ENCODE measurements around the gene SPRN.
"Not testable (repeated sequence)": the region's sequence is repeated elsewhere in the genome, so short reads cannot be mapped to it uniquely, and the experiment has no call there.

SPRN gene

DNA sequence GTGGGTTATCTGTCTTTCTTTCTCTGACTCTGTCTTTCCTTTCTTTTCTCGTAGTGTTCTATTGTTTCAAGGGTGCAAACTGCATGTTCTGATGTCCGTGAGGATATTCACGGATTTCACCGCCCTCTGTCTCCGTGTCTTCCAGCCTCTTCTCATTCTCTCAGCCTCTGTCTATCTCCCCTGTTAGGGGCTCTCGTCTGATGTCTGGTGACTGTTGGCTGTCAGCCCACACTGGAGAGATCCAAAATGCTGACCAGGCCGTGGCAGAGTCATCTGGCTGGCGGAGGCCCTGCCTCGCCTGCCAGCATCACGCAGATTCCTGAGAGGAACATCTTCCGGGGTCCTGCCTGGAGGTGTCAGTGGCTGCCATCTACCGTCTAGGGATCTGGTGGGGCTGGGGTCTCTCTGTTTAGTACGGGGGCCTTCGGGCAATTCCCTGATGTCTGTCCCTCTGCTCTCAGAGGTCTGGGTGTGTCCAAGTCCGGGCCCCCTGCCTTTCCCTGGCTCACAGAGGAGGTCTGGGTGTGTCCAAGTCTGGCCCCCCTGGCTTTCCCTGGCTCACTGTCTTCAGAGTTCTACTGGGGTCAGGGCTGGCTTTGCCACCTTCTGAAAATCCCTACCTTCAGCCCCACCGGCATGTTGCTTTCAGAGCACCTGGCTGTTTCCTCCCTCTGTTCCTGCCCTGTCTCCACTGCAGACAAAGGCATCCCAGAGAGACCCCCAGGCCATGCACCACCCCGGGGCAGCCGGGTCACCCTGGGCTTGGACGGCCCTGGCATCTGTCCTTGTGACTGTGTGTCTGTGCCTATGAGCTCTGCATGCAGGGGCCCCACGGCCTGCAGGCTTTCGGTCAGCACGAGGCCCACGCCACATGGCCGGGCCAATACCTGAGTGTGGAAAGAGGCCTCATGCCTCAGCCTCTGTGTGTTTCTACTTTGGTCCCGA, 15.4 kb upstream of the SPRN start:
- DNase-seq (ENCODE audit: low spot score) = no peak

DNA sequence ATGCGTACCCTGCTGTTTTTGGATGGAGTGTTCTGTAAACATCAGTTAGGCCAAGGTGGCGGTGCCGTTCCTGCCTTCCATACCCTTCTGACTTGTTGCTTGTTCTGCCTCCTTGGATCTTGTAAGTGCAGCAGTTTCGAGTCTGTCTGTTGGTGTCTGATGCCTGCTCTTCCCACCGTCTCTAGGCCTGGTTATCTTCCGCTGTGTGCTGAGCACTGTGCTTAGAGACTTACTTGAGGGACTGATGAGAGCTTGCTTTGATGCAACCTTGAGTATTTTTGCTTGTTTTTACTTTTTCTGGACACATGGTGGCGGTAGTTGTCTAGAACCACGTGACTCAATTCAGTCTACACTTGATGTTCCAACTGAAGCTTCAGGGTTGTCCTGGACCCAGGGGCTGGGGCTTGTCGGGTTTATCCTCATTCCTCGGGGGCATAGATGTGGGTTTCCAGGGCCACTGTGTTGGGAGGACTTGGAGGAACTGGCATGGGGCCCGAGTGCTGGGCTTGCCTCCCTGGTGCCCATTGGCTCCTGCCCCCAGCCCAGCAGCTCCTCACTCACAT, 14.4 kb upstream of the SPRN start:
- DNase-seq (ENCODE audit: low spot score) = no peak

DNA sequence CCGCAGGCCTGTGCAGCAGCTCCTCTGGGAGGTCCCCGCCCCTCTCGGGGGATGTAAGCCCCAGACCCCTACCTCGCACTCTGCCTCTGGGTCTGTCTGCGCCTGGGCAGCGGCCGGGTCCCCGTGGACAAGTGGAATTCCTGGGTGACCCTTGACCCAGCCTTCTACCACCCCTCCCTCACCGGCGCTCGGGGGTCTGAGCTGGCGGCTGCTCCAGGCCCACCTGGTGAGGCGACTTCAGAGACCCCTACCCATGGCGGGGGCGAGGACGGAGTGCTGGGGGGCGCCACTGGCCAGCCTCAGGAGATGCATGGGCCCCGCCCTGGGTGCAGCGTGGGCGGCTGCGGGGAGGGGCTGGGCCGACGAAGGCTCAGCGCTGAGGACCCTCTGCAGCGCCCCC, 8.4 kb upstream of the SPRN start:
- not testable (repeated sequence) for DNase-seq (ENCODE audit: low spot score)

DNA sequence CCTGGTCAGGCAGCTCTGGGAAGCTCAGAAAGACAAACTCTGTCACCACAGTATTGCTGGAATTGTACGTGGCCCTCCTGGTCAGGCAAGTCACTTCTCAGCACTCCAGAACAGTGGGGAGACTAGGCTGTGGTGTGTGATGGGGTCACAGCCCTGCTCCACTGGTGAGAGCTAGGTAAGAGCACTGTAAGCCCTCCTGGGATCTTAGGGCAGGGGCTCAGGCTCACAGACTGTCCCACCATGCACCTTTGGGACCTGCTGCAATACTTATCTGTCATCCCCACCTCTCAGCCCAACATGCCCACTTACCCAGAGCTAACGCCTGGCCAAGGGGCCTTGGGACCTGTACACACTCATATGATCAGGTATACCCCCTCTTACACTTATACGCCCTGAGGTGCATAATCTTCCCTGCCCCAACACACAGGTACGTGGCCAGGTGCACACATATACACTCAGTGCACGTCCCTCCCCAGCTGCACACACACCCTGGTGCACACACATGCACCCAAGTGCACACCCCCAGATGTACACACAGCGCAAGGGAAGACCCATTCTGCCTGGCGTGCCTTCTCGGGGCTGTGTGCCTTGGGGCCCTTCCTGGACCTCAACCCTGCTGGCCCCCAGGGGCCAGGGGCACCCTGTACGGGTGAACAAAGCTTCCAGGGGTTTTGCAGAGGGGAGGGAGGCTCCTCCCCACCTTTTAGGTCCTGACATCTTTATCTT, 7.6 kb upstream of the SPRN start:
- not testable (repeated sequence) for DNase-seq (ENCODE audit: low spot score)

DNA sequence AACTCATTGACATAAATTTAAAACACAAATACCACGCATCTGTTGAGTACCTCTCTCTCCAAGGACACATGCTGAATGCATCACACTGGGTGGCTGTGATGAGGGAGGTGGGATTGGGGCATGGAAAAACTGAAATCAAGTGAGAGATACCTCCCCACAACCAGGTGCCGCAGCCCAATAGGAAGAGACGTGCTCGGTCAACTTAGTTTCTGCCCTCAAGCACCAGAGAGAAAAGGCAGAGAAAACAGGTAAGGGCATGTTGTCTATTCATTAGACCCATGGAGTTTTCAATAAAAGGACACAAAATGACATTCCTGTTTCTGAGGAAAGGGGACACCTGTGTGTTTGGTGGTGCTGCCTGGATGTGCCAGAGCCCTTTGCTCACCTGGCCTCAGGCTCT, 5.1 kb upstream of the SPRN start:
- DNase-seq (ENCODE audit: low spot score) = not testable (repeated sequence)

DNA sequence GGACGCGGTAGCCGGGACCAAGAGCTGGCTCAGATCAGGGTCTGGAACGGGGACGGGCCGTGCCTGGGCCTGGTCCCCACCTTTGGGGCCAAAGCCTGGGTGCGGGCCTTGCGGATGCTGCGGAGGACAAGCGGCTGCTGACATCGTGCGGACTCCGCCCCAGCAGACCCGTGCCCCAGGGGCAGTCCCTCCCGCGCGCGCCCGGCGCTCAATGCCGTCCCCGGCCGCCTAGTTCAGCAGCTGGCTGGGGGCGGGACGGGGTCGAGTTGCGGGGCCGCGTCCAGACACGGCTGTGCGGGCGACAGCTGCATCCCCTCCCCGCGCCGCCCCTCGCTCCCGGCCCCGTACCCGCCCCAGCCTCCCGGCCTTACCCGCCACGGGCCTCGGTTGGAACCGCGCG, 323 bp downstream of the SPRN start:
- not testable (repeated sequence) for DNase-seq (ENCODE audit: low spot score)

DNA sequence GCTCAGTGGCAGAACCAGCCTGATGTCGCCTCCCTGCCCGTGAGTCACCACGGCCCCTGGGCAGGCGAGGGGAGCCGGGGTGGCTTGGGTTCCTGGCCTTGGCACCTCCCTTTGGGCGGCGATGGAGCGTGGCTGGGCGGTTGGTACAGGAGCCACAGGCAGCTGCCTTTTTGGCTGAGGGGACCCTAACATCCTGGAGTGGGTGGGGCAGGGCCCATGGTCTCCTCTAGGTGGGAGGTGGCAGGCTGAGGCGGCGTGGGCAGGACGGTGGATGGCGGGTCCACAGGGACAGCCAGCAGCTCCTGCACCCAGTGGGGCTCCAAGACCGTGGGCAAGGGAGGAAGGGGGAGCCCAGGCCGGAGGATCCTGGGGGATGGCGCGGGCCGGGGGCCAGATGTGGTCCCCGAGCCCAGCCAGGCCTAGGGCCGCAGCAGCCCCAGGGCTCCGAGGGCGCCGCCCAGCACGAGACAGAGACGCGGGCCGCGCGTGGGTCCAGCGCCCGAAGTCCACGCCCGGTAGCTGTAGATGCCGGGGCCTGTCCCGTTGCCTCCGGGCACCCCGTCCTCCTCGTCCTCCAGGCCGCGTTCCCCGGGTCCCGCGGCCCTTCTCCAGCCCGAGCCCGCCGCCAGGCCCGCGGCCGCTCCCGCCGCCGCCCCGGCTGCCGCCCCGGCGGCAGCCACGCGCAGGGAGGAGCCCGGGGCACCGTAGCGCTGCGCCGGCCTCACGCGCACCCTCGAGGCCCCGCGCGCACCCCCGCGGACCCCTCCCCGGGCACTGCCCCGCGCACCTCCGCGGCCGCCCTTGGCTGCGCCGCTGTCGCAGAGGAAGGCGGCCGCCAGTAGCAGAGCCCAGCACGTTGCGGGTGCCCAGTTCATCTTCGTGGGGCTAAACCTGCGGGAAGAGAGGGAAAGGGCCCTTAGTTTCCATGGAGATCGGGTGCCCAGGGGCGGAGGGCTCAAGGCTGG, 1.3 kb downstream of the SPRN start:
- DNase-seq (ENCODE audit: low spot score) = no peak

DNA sequence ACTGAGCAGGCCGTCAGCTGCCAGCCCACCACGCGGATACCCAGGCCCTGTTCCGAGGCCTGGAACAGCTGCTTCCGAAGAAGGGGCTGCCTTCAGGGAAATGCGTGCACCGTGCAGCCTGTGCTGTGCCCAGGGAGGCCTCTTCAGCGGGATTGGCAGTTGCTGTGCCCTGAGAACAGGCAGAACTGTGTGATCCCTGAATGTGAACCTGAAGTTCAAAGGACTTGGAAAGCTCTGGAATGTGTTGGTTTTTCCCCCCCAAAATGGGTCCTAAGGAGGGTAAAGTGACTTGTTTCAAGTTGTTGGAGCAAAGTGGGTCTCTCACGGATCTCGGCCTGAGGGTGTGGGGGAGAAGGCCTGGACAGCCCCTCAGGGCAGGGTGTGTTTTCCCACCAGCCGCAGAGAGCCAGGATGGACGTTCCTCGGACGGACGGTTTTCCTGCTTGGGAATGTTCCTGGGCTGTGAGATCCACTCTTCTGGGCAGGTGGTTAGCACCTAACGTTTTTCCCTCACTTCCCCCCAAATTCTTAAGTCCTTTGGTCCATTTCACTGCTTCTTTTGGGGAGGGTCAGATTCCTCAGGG, 2.1 kb downstream of the SPRN start:
- DNase-seq (ENCODE audit: low spot score) = no peak

DNA sequence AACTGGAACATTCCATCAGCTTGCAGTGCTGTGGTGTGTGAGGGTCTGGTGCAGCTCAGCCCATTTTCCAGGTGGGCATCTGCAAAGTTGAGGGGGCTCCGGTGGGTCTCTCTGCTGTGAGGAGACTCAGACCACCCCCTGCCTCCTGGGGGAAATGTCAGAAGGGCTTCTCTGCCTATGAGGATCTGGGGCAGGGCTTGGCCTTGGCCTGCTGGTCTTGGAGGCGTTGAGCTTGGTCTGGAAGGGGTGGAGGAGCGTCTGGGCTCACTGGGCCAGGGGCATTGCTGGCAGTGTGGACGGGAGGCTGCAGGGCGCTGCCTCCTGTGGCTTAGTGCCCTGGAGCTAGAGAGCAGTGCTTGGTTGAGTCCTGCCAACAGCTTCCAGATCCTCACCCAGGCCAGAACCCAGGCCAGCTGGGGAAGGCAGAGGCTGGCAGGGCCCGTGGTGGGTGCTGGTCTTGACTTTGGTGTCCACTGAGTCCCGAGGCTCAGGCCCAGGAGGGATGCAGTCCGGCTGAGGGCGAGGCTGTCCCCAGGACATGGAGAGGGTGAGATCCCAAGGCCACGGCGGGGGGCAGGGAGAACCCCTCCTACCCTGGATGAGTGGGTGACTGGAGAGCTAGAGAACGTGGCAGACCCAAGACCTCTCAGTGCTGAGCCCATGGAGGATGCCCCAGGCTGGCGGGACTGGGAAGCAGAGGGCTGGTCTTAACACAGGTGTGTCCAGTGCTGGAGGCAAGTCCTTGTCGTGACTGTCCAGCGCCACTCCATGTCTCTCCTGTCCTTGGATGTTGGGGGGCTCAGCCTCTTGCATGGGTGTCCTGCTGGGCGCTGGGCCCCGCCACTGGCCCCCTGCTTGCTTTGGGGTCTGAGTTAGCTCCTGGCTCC, 2.8 kb downstream of the SPRN start:
- DNase-seq (ENCODE audit: low spot score) = no peak

DNA sequence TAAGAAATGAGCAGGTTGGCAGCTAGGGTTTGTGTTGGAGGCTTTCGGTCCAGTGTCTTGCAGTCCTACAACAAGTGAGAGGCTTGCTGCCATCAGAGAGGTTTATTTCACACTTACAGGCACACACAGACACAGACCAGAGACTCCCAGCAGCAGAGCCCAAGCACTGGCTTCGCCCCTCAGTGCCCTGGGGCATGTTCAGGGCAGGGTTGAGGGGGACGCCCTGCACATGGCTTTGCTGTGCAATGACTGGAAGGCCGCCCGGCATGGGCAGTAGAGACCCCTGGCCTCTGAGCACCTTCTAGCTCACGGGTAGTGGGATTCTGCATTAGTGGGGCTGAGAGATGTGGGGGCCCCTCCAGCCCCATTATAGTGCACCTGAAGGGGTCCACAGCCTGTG, 3.8 kb downstream of the SPRN start:
- no peak for DNase-seq (ENCODE audit: low spot score)

DNA sequence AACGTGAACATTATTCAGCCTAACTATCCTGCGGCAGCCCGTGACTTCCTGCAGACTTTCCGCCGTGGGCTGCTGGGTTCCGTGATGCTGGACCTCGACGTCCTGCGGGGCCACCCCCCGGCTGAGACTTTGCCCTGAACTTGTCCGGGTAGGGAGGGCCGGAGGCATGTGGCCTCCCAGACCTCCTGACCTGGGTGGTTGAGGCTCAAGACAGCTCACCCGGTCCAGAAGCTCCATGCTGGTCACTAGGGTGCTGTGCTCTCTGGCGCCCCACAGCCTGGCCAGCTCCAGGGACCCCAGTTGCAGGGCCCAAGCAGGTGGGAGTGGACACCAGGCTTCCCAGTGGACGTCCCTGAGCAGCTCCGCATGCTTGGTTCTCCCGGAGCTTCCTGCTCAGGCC, 4.4 kb downstream of the SPRN start:
- no peak for DNase-seq (ENCODE audit: low spot score)

DNA sequence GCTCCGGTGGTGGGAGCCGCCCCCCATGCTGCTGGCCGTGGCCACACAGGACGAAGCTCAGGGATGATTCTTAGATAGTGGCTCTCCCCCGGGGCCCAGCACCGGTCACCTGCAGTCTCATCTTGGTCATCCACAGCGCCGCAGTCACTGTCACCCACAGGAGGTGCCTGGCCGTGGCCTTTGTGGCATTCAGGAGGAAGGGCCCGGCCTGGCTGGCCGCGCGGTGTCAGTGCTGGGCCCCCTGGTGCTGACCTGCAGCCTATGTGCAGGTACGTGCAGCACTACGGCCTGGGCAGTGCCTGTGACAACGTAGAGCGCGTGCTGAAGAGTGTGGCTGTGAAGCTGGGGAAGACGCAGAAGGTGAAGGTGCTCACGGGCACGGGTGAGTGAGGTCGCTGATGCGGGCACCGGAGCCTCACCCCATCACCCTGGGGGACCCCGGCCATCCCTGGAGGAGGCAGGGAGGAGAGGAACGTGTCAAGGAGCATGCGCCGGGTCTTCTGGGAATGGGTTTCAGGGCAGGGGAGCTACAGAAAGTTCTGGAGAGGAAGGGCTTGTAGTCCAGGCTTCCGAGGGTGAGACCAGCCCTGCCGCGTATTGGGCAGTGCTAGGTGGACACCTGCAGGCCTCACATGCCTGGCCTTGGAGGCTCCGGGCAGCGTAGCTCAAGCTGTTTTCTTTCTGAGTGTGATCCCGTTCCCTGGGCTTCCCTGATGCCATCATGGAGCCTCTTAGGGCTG, 5.0 kb downstream of the SPRN start:
- no peak for DNase-seq (ENCODE audit: low spot score)

DNA sequence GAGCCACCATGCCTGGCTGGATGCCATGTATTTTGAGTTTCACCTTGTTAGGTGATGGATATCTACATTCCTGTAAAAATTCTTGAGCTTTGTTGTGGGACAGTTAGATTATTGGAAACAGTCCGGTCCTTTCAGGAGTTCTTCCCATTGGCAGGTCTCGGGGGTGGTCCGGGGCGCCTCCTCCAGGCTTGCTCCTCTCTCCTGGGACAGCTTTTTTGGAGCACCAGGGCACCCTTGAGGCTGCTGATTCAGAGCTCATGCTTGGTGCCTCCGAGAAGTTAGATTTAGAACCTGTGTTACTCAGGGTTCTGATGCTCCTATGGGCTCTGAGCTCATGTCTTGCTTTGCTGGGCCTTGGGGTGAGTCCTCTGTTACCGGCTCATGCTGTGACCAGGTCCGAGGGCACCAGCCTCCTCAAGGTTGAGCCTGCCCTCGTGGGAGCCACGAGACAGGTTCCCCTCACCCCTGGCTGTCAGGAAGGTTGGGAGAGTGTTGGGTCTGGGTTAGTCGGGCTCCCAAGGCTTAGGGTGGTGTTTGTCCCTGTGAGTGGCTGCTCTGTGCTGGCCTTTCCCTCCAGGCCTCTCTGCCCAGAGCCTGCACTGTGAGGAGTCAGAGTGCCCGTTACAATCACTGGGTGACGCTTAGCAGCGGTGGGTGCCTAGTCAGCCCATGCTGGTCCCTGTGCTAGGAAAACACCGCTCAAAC, 6.0 kb downstream of the SPRN start:
- DNase-seq (ENCODE audit: low spot score) = no peak

DNA sequence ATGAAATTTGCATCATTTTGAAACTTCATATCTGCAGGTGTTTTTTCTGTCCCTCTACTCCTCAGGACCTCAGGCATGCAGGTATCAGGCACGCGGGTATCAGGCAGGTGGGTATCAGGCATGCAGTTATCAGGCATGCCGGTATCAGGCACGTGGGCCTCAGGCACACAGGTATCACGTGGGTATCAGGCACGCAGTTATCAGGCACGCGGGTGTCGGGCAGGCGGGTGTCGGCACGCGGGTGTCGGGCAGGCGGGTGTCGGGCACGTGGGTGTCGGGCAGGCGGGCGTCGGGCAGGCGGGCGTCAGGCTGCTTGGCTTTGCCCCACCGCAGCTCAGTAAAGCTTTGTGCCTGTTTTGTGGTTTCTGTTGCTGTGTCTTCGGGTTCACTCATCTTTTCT, 8.7 kb downstream of the SPRN start:
- DNase-seq (ENCODE audit: low spot score) = no peak

DNA sequence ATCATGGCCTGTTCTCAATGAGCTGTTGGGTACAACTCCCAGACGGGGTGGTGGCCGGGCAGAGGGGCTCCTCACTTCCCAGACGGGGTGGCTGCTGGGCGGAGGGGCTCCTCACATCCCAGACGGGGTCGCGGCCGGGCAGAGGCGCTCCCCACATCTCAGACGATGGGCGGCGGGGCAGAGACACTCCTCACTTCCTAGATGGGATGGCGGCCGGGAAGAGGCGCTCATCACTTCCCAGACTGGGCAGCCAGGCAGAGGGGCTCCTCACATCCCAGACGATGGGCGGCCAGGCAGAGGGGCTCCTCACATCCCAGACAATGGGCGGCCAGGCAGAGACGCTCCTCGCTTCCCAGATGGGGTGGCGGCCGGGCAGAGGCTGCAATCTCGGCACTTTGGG, 10.0 kb downstream of the SPRN start:
- DNase-seq (ENCODE audit: low spot score) = not testable (repeated sequence)

DNA sequence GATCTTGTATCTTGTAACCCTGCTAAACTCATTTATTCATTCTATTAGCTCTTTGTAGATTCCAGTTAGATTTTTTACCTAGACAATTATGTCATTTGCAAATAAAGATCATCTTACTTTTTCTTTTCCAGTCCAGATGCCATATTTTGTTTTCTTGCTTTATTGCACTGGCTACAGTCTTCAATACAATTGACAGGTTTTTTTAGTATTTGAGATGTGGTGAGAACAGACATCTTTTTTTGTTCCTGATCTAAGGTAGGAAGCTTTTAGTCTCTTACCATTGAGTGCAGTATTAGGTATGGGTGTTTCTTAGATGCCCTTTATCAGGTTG, 12.1 kb downstream of the SPRN start:
- DNase-seq (ENCODE audit: low spot score) = no peak

DNA sequence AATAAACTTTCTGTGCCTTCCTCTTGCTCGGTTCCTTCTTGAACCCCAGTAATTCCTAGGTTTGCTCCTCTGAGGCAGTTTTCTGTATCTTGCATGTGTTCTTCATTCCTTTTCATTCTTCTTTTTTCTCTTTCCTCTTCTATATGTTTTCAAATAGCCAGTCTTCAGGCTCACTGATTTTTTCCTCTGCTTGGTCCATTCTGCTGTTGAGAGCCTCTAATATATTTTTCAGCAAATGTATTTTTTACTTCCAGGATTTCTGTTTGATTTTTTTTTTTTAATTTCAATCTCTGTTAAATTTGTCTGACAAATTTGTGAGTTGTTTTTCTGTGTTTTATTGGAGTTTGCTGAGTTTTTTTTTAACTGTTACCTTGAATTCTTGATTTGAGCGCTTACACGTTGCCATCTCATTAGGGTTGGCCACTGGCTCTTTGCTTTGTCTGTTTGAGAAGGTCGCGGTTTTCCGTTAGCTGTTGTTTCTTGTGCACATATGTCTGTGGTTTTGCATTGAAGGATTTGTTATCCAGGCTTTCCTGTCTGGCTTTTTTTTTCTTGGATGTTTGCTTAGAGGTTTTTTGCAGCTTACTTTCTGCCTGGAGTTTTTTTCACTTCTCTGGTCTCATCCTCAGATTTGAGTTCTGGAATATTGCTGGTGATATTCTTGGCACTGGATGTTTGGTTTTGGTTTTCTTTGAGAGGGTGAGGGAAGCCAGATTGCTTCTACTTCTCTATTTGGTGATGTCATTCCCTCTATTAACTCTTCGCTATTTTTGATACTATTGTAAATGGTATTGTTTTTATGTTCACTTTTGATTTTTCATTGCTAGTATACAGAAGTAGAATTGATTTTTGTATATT, 12.7 kb downstream of the SPRN start:
- DNase-seq (ENCODE audit: low spot score) = no peak

DNA sequence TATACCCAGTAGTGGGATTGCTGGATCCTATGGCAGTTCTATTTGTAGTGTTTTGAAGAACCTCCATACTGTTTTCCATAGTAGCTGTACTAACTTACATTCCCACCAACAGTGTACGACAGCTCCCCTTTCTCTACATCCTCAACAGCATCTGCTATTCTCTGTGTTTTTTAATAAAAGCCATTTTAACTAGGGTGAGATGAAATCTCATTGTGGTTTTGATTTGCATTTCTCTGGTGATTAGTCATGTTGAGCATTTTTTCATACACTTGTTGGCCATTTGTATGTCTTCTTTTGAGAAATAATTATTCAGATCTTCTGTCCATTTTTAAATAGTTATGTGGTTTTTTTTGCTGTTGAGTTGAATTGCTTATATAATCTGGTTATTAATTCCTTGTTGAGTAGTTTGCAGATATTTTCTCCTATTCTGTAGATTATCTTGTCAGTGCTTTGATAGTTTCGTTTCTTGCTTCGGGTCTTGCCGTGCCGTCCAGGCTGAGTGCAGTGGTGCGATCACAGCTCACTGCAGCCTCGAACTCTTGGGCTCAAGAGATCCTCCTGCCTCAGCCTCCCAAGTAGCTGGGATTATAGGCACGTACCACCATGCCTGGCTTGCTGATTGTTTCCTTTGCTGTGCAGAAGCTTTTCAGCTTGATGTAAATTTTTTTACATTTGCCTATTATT, 18.4 kb downstream of the SPRN start:
- no peak for DNase-seq (ENCODE audit: low spot score)
